KOPT-K1 (cell line): ENCODE results near the gene AOPEP.
"Not testable (repeated sequence)": the region's sequence is repeated elsewhere in the genome, so short reads cannot be mapped to it uniquely, and the experiment has no call there.

Source experiments
- H3K27ac ChIP-seq: fragments of 200-600 bp; sonication (generic); 2 replicates; pipeline ENCODE4 v1.5.1; 2016; ENCODE audit warnings: antibody characterized with exemption, mild to moderate bottlenecking, low read depth, low read length; ENCODE audit not compliant: poor library complexity, severe bottlenecking
- H3K36me3 ChIP-seq: fragments of 200-600 bp; sonication (generic); 2 replicates; pipeline ENCODE4 v1.5.1; 2017; ENCODE audit warnings: antibody characterized with exemption, mild to moderate bottlenecking, low read length, moderate library complexity; ENCODE audit not compliant: insufficient read depth
- H3K9me3 ChIP-seq: fragments of 200-600 bp; sonication (generic); 2 replicates; pipeline ENCODE4 v1.5.1; 2017; ENCODE audit warnings: antibody characterized with exemption, low read length, mild to moderate bottlenecking; ENCODE audit not compliant: insufficient read depth, poor library complexity, severe bottlenecking

AOPEP gene

DNA sequence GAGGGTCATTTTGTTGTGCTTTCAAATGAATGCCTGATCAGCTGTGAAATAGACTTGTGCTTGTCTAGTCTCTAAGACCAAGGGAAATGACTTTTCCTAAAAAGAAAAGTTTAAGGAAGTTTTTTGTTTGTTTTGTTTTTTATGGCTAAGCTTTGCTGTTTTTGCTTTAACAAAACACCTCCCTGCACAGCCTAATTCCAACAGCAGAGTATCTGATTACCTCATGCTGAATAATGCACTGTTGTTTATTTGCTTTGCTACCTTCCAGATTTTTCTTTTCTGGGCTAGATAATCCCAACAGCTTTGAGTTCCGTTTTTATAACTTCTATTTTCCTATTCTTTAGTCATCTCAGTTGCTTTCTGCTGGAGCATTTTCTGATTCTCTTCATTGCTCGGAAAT is 95.8 kb downstream of the AOPEP start:
- H3K27ac ChIP-seq = no peak overlapping the region
- H3K36me3 ChIP-seq = no peaks in the 10 kb centered on the region
- no peaks in the 10 kb centered on the region for H3K9me3 ChIP-seq

- no peaks in the 10 kb centered on the region for H3K9me3 ChIP-seq
- no peaks in the 10 kb centered on the region for H3K36me3 ChIP-seq
- H3K27ac ChIP-seq = no peak overlapping the region
These were observed 97.2 kb downstream of the AOPEP start for GRCh38 chr9:94823710-94824109.

- Histone ChIP-seq H3K9me3 (no peaks in the 10 kb centered on the region), H3K27ac (no peak overlapping the region), H3K36me3 (no peaks in the 10 kb centered on the region)
These were observed 97.9 kb downstream of the AOPEP start for GRCh38 chr9:94824411-94824810.

GRCh38 chr9:94824913-94825610 is 98.6 kb downstream of the AOPEP start:
- no peaks in the 10 kb centered on the region for H3K9me3 ChIP-seq
- H3K27ac ChIP-seq = no peak overlapping the region
- no peaks in the 10 kb centered on the region for H3K36me3 ChIP-seq

GRCh38 chr9:94825611-94825958 is 99.1 kb downstream of the AOPEP start:
- Histone ChIP-seq H3K9me3 (no peaks in the 10 kb centered on the region), H3K36me3 (no peaks in the 10 kb centered on the region), H3K27ac (no peak overlapping the region)

DNA sequence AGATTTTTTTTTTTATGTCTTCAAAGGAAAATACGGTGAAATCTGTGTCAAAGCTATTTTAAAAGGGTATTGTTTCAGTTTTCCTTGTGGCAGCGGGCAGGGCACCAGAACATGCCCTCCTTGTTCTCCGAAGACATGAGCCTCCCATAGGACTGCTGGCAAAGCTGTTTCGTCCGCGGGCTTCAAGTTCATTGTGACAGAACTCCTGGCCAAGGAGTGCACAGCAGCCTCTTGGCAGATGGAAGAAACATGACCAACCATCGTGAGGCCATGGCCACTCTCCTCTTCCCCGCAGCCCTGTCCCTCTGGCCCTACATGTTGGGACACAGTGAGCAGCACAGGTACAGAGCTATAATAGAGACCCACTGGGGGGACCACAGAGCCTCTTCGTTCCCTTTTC is 99.5 kb downstream of the AOPEP start:
- Histone ChIP-seq H3K9me3 (no peaks in the 10 kb centered on the region), H3K27ac (no peak overlapping the region)

GRCh38 chr9:94826644-94827410 is 100.3 kb downstream of the AOPEP start:
- no peaks in the 10 kb centered on the region for H3K36me3 ChIP-seq
- H3K27ac ChIP-seq = no peak overlapping the region
- H3K9me3 ChIP-seq = no peaks in the 10 kb centered on the region

More for the DNA sequence above, 99.5 kb downstream of the AOPEP start:
- H3K36me3 ChIP-seq = no peaks in the 10 kb centered on the region

- no peaks in the 10 kb centered on the region for H3K36me3 ChIP-seq
- H3K9me3 ChIP-seq = no peaks in the 10 kb centered on the region
- H3K27ac ChIP-seq = no peak overlapping the region
These were observed 101.2 kb downstream of the AOPEP start for GRCh38 chr9:94827584-94828304.

DNA sequence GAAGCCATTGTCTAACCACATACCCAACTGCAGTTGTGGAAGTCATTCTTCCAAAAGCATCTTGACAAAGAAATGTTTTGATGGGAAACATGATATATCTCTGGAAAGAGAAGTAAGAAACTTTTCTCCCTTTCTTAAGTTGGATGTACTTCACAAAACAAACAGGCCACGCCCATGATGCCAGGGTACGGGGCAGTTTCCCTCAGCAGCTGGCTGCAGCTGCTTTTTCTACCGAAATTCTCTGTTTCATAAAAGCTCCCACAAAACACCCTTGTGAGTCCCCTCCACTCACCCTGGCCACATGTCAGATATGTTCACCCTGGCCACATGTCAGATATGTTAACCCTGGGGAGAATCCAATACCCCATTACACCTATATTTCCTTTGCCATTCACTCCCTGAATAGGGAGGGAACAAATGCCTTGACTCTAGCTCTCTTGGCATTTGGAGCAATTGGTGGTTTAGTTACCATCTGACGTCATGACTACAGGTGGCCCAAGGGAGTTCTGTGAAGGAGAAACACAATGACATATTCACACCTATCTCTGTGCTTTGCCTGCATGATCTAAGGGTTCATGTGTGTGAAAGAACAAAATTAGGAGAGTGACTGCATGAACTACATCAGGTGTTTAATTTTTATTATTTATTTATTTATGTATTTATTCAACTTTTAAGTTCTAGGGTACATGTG is 103.0 kb downstream of the AOPEP start:
- H3K36me3 ChIP-seq = no peaks in the 10 kb centered on the region
- H3K27ac ChIP-seq = no peak overlapping the region
- H3K9me3 ChIP-seq = no peaks in the 10 kb centered on the region

DNA sequence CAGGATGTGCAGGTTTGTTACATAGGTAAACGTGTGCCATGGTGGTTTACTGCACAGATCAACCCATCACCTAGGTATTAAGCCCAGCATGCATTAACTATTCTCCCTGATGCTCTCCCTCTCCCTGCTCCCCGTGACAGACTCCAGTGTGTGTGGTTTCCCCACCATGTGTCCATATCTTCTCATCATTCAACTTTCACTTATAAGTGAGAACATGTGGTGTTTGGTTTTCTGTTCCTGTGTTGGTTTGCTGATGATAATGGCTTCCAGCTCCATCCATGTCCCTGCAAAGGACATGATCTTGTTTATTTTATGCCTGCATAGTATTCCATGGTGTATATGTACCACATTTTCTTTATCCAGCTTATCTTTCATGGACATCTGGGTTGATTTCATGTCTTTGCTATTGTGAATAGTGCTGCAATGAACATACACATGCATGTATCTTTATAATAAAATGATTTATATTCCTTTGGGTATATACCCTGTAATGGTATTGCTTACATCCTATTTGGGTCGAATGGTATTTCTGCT is 103.6 kb downstream of the AOPEP start:
- H3K36me3 ChIP-seq, H3K27ac ChIP-seq: not testable (repeated sequence)

GRCh38 chr9:94833802-94834201 is 107.3 kb downstream of the AOPEP start:
- H3K9me3 ChIP-seq = peaks cover 14% of the 10 kb centered on the region
- H3K27ac ChIP-seq = no peak overlapping the region
- H3K36me3 ChIP-seq = no peaks in the 10 kb centered on the region

More for the DNA sequence above, 103.6 kb downstream of the AOPEP start:
- H3K9me3 ChIP-seq = not testable (repeated sequence)

- Histone ChIP-seq H3K9me3 (peaks cover 14% of the 10 kb centered on the region), H3K36me3 (no peaks in the 10 kb centered on the region), H3K27ac (no peak overlapping the region)
These were observed 110.9 kb downstream of the AOPEP start for GRCh38 chr9:94837404-94837803.

DNA sequence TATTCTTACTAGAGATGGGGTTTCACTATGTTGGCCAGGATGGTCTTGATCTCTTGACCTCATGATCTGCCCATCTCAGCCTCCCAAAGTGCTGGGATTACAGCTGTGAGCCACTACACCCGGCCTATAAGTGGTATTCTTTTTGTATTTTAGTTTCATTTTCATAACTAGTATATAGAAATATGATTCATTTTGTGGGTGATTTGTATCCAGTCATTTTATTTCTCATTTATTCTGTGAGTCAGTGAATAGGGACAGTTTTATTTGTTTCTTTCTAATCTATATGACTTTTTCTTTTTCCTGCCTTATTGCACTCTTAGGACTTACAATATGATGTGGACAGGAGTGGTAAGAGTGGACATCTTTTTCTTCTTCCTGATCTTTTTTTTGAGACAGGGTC is 112.9 kb downstream of the AOPEP start:
- H3K36me3 ChIP-seq = no peaks in the 10 kb centered on the region
- no peak overlapping the region for H3K27ac ChIP-seq
- H3K9me3 ChIP-seq = peaks cover 14% of the 10 kb centered on the region

DNA sequence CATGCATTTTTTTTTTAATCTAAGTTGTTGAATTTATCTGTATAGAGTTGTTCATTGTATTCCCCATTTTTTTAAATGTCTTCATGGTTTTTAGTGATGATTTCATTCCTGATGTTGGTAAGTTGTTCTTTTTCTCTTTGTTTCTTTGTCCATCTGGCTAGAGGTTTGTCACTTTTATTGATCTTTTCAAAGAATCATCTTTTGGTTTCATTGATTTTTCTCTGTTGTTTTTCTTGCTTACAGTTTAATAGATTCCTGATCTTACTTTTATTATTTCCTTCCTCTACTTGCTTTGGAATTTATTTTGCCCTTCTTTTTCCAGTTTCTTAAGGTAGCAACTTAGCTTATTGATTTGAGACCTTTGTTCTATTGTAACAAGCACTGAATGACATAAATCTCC is 114.2 kb downstream of the AOPEP start:
- Histone ChIP-seq H3K9me3 (peaks cover 14% of the 10 kb centered on the region), H3K36me3 (no peaks in the 10 kb centered on the region), H3K27ac (no peak overlapping the region)

GRCh38 chr9:94843134-94843533 is 116.6 kb downstream of the AOPEP start:
- H3K27ac ChIP-seq = no peak overlapping the region
- H3K36me3 ChIP-seq = no peaks in the 10 kb centered on the region
- peaks cover 1% of the 10 kb centered on the region for H3K9me3 ChIP-seq
